Measurements from ENCODE around the gene BRINP3.

BRINP3 gene

GRCh38 chr1:190196020-190196419 is 281.6 kb downstream of the BRINP3 start:
- no peak overlapping the region for H3K23ac ChIP-seq (ENCODE audit: low read length in 2 of 2)
- H3K4me1 ChIP-seq (ENCODE audit: control insufficient read depth, insufficient read depth, low read depth, low read length), result no peaks in the 10 kb centered on the region
- no peak overlapping the region for H4K91ac ChIP-seq (ENCODE audit: low read length)
- no peak overlapping the region for H3K14ac ChIP-seq (ENCODE audit: low read length in 2 of 2)
- H3K27ac ChIP-seq (ENCODE audit: low read length, poor library complexity, severe bottlenecking), result no peak overlapping the region
- peaks cover 4% of the 10 kb centered on the region for H3K9me3 ChIP-seq (ENCODE audit: control insufficient read depth, low read length)
- H3K9ac ChIP-seq (ENCODE audit: low read length), result no peak overlapping the region
- H2AFZ ChIP-seq (ENCODE audit: low read depth, low read length), result no peak overlapping the region
- no peaks in the 10 kb centered on the region for H3K79me1 ChIP-seq (replicated peaks; ENCODE audit: low read length, poor library complexity, severe bottlenecking)
- H4K8ac ChIP-seq (ENCODE audit: low read length), result no peak overlapping the region
- H3K36me3 ChIP-seq (ENCODE audit: control insufficient read depth in 1 of 2, insufficient read depth in 2 of 2, low read depth in 1 of 2, low read length in 2 of 2), result no peaks in the 10 kb centered on the region
- no peak overlapping the region for H2BK15ac ChIP-seq (ENCODE audit: low read depth, poor library complexity, severe bottlenecking)
- no peak overlapping the region for H2BK12ac ChIP-seq (ENCODE audit: low read length in 2 of 2)
- no peak overlapping the region for H2BK120ac ChIP-seq (ENCODE audit: low read depth, low read length)
- no peak overlapping the region for H3K18ac ChIP-seq (ENCODE audit: low read depth in 1 of 2, low read length in 2 of 2)
- no peak overlapping the region for H2AK5ac ChIP-seq (ENCODE audit: low read length, severe bottlenecking)
- no peak overlapping the region for H3K4me3 ChIP-seq (ENCODE audit: insufficient read depth in 1 of 2, low read depth in 1 of 2, low read length in 2 of 2)
- no peak for DNase-seq
- H3K27me3 ChIP-seq (ENCODE audit: control insufficient read depth in 1 of 2, insufficient read depth in 1 of 2, low read length in 2 of 2), result no peaks in the 10 kb centered on the region
- no peak overlapping the region for H3K4me2 ChIP-seq (ENCODE audit: low read length, poor library complexity, severe bottlenecking)
- H2BK5ac ChIP-seq (ENCODE audit: low read depth, low read length, poor library complexity, severe bottlenecking), result no peak overlapping the region
- no peak overlapping the region for H3K4ac ChIP-seq (ENCODE audit: low read depth in 1 of 2, low read length in 2 of 2)

GRCh38 chr1:190193508-190194115 is 284.1 kb downstream of the BRINP3 start:
- no peak overlapping the region for H2AFZ ChIP-seq (ENCODE audit: low read depth, low read length)
- no peak overlapping the region for H3K14ac ChIP-seq (ENCODE audit: low read length in 2 of 2)
- H2BK120ac ChIP-seq (ENCODE audit: low read depth, low read length), result no peak overlapping the region
- H2BK15ac ChIP-seq (ENCODE audit: low read depth, poor library complexity, severe bottlenecking), result no peak overlapping the region
- H3K4me3 ChIP-seq (ENCODE audit: insufficient read depth in 1 of 2, low read depth in 1 of 2, low read length in 2 of 2), result no peak overlapping the region
- H2BK12ac ChIP-seq (ENCODE audit: low read length in 2 of 2), result no peak overlapping the region
- H3K27me3 ChIP-seq (ENCODE audit: control insufficient read depth in 1 of 2, insufficient read depth in 1 of 2, low read length in 2 of 2), result no peaks in the 10 kb centered on the region
- H4K8ac ChIP-seq (ENCODE audit: low read length), result no peak overlapping the region
- H3K18ac ChIP-seq (ENCODE audit: low read depth in 1 of 2, low read length in 2 of 2), result no peak overlapping the region
- H3K9ac ChIP-seq (ENCODE audit: low read length), result no peak overlapping the region
- no peak overlapping the region for H2AK5ac ChIP-seq (ENCODE audit: low read length, severe bottlenecking)
- H3K23ac ChIP-seq (ENCODE audit: low read length in 2 of 2), result no peak overlapping the region
- H3K36me3 ChIP-seq (ENCODE audit: control insufficient read depth in 1 of 2, insufficient read depth in 2 of 2, low read depth in 1 of 2, low read length in 2 of 2), result no peaks in the 10 kb centered on the region
- H4K91ac ChIP-seq (ENCODE audit: low read length), result no peak overlapping the region
- H3K4me2 ChIP-seq (ENCODE audit: low read length, poor library complexity, severe bottlenecking), result no peak overlapping the region
- no peaks in the 10 kb centered on the region for H3K4me1 ChIP-seq (ENCODE audit: control insufficient read depth, insufficient read depth, low read depth, low read length)
- no peak overlapping the region for H3K27ac ChIP-seq (ENCODE audit: low read length, poor library complexity, severe bottlenecking)
- no peak overlapping the region for H2BK5ac ChIP-seq (ENCODE audit: low read depth, low read length, poor library complexity, severe bottlenecking)
- H3K79me1 ChIP-seq (replicated peaks; ENCODE audit: low read length, poor library complexity, severe bottlenecking), result no peaks in the 10 kb centered on the region
- WGBS, result 23% methylated on average over 3 of the region's 3 CpGs
- no peak for DNase-seq
- no peak overlapping the region for H3K4ac ChIP-seq (ENCODE audit: low read depth in 1 of 2, low read length in 2 of 2)
- peaks cover 4% of the 10 kb centered on the region for H3K9me3 ChIP-seq (ENCODE audit: control insufficient read depth, low read length)

DNA sequence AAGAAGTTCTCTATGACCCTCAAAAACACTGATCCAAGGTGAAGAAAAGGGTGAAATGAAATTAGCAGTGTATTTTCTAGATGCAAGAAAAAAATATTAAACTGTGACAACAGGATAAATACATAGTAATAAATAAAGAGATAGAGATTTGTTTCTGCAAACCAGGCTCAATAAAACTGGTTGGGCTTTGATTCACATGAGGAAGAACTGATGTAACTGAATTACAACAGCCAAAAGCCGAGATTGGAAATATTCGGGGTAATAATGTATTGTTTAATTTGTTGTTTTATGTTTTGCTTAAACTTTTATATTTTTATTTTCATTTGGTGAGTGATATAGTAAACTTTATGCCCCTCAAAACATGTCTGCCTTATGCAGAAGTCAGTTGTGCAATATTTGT is 285.0 kb downstream of the BRINP3 start:
- H3K18ac ChIP-seq (ENCODE audit: low read depth in 1 of 2, low read length in 2 of 2), result no peak overlapping the region
- no peak overlapping the region for H2AK5ac ChIP-seq (ENCODE audit: low read length, severe bottlenecking)
- H4K91ac ChIP-seq (ENCODE audit: low read length), result no peak overlapping the region
- H3K9me3 ChIP-seq (ENCODE audit: control insufficient read depth, low read length), result no peaks in the 10 kb centered on the region
- H2BK120ac ChIP-seq (ENCODE audit: low read depth, low read length), result no peak overlapping the region
- H3K27me3 ChIP-seq (ENCODE audit: control insufficient read depth in 1 of 2, insufficient read depth in 1 of 2, low read length in 2 of 2), result no peaks in the 10 kb centered on the region
- H3K79me1 ChIP-seq (replicated peaks; ENCODE audit: low read length, poor library complexity, severe bottlenecking), result no peaks in the 10 kb centered on the region
- H2BK15ac ChIP-seq (ENCODE audit: low read depth, poor library complexity, severe bottlenecking), result no peak overlapping the region
- H2BK12ac ChIP-seq (ENCODE audit: low read length in 2 of 2), result no peak overlapping the region
- H3K36me3 ChIP-seq (ENCODE audit: control insufficient read depth in 1 of 2, insufficient read depth in 2 of 2, low read depth in 1 of 2, low read length in 2 of 2), result no peaks in the 10 kb centered on the region
- no peak overlapping the region for H3K4ac ChIP-seq (ENCODE audit: low read depth in 1 of 2, low read length in 2 of 2)
- no peak overlapping the region for H2BK5ac ChIP-seq (ENCODE audit: low read depth, low read length, poor library complexity, severe bottlenecking)
- 79% methylated on average over 2 of the region's 2 CpGs for WGBS
- no peak overlapping the region for H4K8ac ChIP-seq (ENCODE audit: low read length)
- no peak overlapping the region for H3K4me3 ChIP-seq (ENCODE audit: insufficient read depth in 1 of 2, low read depth in 1 of 2, low read length in 2 of 2)
- H3K14ac ChIP-seq (ENCODE audit: low read length in 2 of 2), result no peak overlapping the region
- DNase-seq, result no peak
- H3K4me1 ChIP-seq (ENCODE audit: control insufficient read depth, insufficient read depth, low read depth, low read length), result no peaks in the 10 kb centered on the region
- no peak overlapping the region for H3K27ac ChIP-seq (ENCODE audit: low read length, poor library complexity, severe bottlenecking)
- H2AFZ ChIP-seq (ENCODE audit: low read depth, low read length), result no peak overlapping the region
- H3K4me2 ChIP-seq (ENCODE audit: low read length, poor library complexity, severe bottlenecking), result no peak overlapping the region
- H3K23ac ChIP-seq (ENCODE audit: low read length in 2 of 2), result no peak overlapping the region
- H3K9ac ChIP-seq (ENCODE audit: low read length), result no peak overlapping the region

- Histone ChIP-seq H2BK12ac (ENCODE audit: low read length in 2 of 2) (no peak overlapping the region), H2BK15ac (ENCODE audit: low read depth, poor library complexity, severe bottlenecking) (no peak overlapping the region), H3K4ac (ENCODE audit: low read depth in 1 of 2, low read length in 2 of 2) (no peak overlapping the region), H3K14ac (ENCODE audit: low read length in 2 of 2) (no peak overlapping the region), H2AK5ac (ENCODE audit: low read length, severe bottlenecking) (no peak overlapping the region), H3K23ac (ENCODE audit: low read length in 2 of 2) (no peak overlapping the region), H3K9me3 (ENCODE audit: control insufficient read depth, low read length) (peaks cover 3% of the 10 kb centered on the region), H3K79me1 (replicated peaks; ENCODE audit: low read length, poor library complexity, severe bottlenecking) (no peaks in the 10 kb centered on the region), H3K36me3 (ENCODE audit: control insufficient read depth in 1 of 2, insufficient read depth in 2 of 2, low read depth in 1 of 2, low read length in 2 of 2) (no peaks in the 10 kb centered on the region), H3K18ac (ENCODE audit: low read depth in 1 of 2, low read length in 2 of 2) (no peak overlapping the region), H2BK5ac (ENCODE audit: low read depth, low read length, poor library complexity, severe bottlenecking) (no peak overlapping the region), H4K8ac (ENCODE audit: low read length) (no peak overlapping the region), H3K4me1 (ENCODE audit: control insufficient read depth, insufficient read depth, low read depth, low read length) (no peaks in the 10 kb centered on the region), H2AFZ (ENCODE audit: low read depth, low read length) (no peak overlapping the region), H3K4me2 (ENCODE audit: low read length, poor library complexity, severe bottlenecking) (no peak overlapping the region), H3K4me3 (ENCODE audit: insufficient read depth in 1 of 2, low read depth in 1 of 2, low read length in 2 of 2) (no peak overlapping the region), H3K9ac (ENCODE audit: low read length) (no peak overlapping the region), H4K91ac (ENCODE audit: low read length) (no peak overlapping the region), H2BK120ac (ENCODE audit: low read depth, low read length) (no peak overlapping the region), H3K27ac (ENCODE audit: low read length, poor library complexity, severe bottlenecking) (no peak overlapping the region), H3K27me3 (ENCODE audit: control insufficient read depth in 1 of 2, insufficient read depth in 1 of 2, low read length in 2 of 2) (no peaks in the 10 kb centered on the region)
- no peak for DNase-seq
- WGBS, result no CpG with 5 or more reads among the region's 1 CpG
Measured at GRCh38 chr1:190183588-190183987, 294.1 kb downstream of the BRINP3 start.
